Gastrocnemius medialis (tissue), 4 donors: ENCODE data around the gene APC. TPM values are rescaled to one million over a fixed set of nuclear protein-coding genes. Genes with fewer than 3 reads are reported as not detected.

Experiments used
- ATAC-seq, 2 donors: fragments of 150-250 bp; one replicate each; pipeline ENCODE4 v1.9.1; 2016
- DNase-seq, 2 donors: peaks; one replicate each; pipeline ENCODE4 v3.0.0-alpha.2; 2019
- H3K27ac ChIP-seq, 4 donors: fragments of 200-600 bp; sonication (generic); 1 replicate in 1 of 4; 2 replicates in 3 of 4; pipeline ENCODE4 v1.5.1; 2016 to 2018; ENCODE audit warnings: mild to moderate bottlenecking in 2 of 4, moderate library complexity in 1 of 4
- H3K27me3 ChIP-seq, 3 donors: fragments of 200-600 bp; sonication (generic) in 2 of 3; 1 replicate in 1 of 3; 2 replicates in 2 of 3; pipeline versions ENCODE4 v1.5.1 to v1.6.0; 2016 to 2019; ENCODE audit warnings: mild to moderate bottlenecking in 1 of 3, moderate library complexity in 1 of 3
- H3K36me3 ChIP-seq, 2 donors: fragments of 200-600 bp; sonication (generic) in 1 of 2; one replicate each; pipeline ENCODE4 v1.5.1; 2017 to 2018
- H3K4me1 ChIP-seq, 2 donors: fragments of 200-600 bp; sonication (generic) in 1 of 2; one replicate each; pipeline ENCODE4 v1.5.1; 2016 to 2017; ENCODE audit warnings: mild to moderate bottlenecking in 2 of 2
- H3K4me3 ChIP-seq, 4 donors: fragments of 200-600 bp; sonication (generic) in 3 of 4; 1 replicate in 1 of 4; 2 replicates in 3 of 4; pipeline ENCODE4 v1.5.1; 2016 to 2019; ENCODE audit warnings: mild to moderate bottlenecking in 2 of 4
- H3K9me3 ChIP-seq, 3 donors: fragments of 200-600 bp; sonication (generic) in 2 of 3; 1 replicate in 1 of 3; 2 replicates in 2 of 3; pipeline ENCODE4 v1.5.1; 2016 to 2019
- POLR2A ChIP-seq, 2 donors: fragments of 450-650 bp; IDR thresholded peaks; one replicate each; pipeline ENCODE4 v1.6.1; 2017; ENCODE audit warnings: antibody characterized with exemption in 2 of 2, mild to moderate bottlenecking in 2 of 2, moderate library complexity in 2 of 2
- in situ Hi-C, 4 donors: fragments of 200-750 bp; cut with MboI; loops; one replicate each; pipeline versions ENCODE4 v1.15.0 to v1.8.0; 2017; ENCODE audit warnings: low sequenced_read_pairs in 4 of 4
- intact Hi-C: fragments of 100-400 bp; cut with DNase I; formaldehyde crosslinking; loops from one replicate; pipeline ENCODE4 v1.15.1; 2023; ENCODE audit warnings: low total_unique reads
- total RNA-seq, 4 donors: library from RNA; depleted of rRNA; stranded (reverse); fragments of >200 nt; gene quantifications; one replicate each; pipeline versions ENCODE4 v1.1.0 to v1.2.3, GENCODE V29; 2016
- TF ChIP-seq, protein P1 (sequence below), 5 experiments: fragments of 450-650 bp in 3 of 5; fragments of 200-600 bp in 2 of 5; sonication (generic) in 2 of 5; IDR thresholded peaks in 4 of 5; conservative IDR thresholded peaks in 1 of 5; 1 replicate in 4 of 5; 2 replicates in 1 of 5; pipeline ENCODE4 v1.5.1; 2016 to 2019; ENCODE audit warnings: antibody characterized with exemption in 5 of 5, mild to moderate bottlenecking in 3 of 5, moderate library complexity in 3 of 5

Gene APC
- total RNA-seq, 4 donors from 2014 or later: 50.1 to 102 (median 60.4) TPM

- H3K4me3 ChIP-seq: no peak overlapping the region
- H3K27me3 ChIP-seq: no peaks in the 10 kb centered on the region
- H3K4me1 ChIP-seq: peaks cover 5 to 43% of the 10 kb centered on the region in 2 donors
- no peak for TF ChIP-seq POLR2A (IDR thresholded peaks at IDR 0.05)
- TF ChIP-seq, protein P1, sequence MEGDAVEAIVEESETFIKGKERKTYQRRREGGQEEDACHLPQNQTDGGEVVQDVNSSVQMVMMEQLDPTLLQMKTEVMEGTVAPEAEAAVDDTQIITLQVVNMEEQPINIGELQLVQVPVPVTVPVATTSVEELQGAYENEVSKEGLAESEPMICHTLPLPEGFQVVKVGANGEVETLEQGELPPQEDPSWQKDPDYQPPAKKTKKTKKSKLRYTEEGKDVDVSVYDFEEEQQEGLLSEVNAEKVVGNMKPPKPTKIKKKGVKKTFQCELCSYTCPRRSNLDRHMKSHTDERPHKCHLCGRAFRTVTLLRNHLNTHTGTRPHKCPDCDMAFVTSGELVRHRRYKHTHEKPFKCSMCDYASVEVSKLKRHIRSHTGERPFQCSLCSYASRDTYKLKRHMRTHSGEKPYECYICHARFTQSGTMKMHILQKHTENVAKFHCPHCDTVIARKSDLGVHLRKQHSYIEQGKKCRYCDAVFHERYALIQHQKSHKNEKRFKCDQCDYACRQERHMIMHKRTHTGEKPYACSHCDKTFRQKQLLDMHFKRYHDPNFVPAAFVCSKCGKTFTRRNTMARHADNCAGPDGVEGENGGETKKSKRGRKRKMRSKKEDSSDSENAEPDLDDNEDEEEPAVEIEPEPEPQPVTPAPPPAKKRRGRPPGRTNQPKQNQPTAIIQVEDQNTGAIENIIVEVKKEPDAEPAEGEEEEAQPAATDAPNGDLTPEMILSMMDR (IDR thresholded peaks at IDR 0.05 in 4 of 5, conservative IDR thresholded peaks at IDR 0.05 in 1 of 5): no peak
- no peak for ATAC-seq
- DNase-seq: no peak
- intact Hi-C loops (no loop called here), in situ Hi-C loops (no loop called here)
- no peak overlapping the region for H3K27ac ChIP-seq
- H3K36me3 ChIP-seq: no peaks in the 10 kb centered on the region
- H3K9me3 ChIP-seq: no peaks in the 10 kb centered on the region
These were observed 20.1 kb upstream of the APC start for GRCh38 chr5:112717506-112718082.

GRCh38 chr5:112718344-112718743, 19.3 kb upstream of the APC start:
- Histone ChIP-seq H3K36me3 (no peaks in the 10 kb centered on the region), H3K4me3 (no peak overlapping the region), H3K4me1 (peaks cover 10 to 46% of the 10 kb centered on the region in 2 donors), H3K9me3 (no peaks in the 10 kb centered on the region), H3K27ac (no peak overlapping the region), H3K27me3 (no peaks in the 10 kb centered on the region)
- TF ChIP-seq, protein P1 (IDR thresholded peaks at IDR 0.05 in 4 of 5, conservative IDR thresholded peaks at IDR 0.05 in 1 of 5): no peak
- TF ChIP-seq POLR2A (IDR thresholded peaks at IDR 0.05): no peak
- ATAC-seq: no peak
- DNase-seq: no peak
- in situ Hi-C loops: no loop called here
- intact Hi-C loops: no loop called here

DNA sequence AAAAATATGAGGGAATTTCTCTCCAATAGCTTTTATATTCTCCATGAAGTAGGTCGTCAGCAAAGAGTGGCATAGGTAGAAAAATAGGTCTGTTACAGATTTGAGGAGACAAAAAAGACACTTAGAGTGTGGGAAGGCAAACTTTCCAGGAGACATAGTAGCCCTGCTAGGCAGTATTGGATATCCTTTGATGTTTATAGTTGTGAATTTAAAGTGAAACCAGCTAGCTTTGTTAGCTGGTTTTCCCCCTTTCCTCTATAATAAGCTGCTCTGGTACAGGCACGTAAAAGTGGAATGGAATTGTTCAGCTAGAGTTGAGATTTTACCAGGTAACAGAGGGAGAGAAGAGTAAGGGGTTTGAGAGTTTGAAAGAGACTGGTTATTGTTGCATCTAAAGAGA, 17.1 kb upstream of the APC start:
- Histone ChIP-seq H3K36me3 (no peaks in the 10 kb centered on the region), H3K9me3 (no peaks in the 10 kb centered on the region), H3K4me3 (no peak overlapping the region), H3K27me3 (no peaks in the 10 kb centered on the region), H3K27ac (no peak overlapping the region), H3K4me1 (peaks cover 23 to 50% of the 10 kb centered on the region in 2 donors)
- intact Hi-C loops: no loop called here
- TF ChIP-seq POLR2A (IDR thresholded peaks at IDR 0.05): no peak
- TF ChIP-seq, protein P1 (IDR thresholded peaks at IDR 0.05 in 4 of 5, conservative IDR thresholded peaks at IDR 0.05 in 1 of 5): no peak
- ATAC-seq (no peak), DNase-seq (no peak)
- in situ Hi-C loops: no loop called here

DNA sequence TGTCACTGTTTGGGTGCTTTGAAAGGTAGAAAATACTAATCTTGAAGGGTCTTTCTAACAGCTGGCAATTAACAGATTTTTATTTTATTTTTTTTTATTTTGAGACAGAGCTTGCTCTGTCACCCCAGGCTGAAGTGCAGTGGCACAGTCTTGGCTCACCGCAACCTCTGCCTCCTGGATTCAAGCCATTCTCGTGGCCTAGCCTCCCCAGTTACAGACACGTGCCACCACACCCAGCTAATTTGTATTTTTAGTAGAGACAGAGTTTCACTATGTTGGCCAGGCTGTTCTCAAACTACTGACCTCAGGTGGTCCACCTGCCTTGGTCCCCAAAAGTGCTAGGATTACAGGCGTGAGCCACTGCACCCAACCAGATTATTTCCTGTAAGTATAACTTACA, 12.8 kb upstream of the APC start:
- no peak for ATAC-seq
- Histone ChIP-seq H3K9me3 (no peaks in the 10 kb centered on the region), H3K27ac (no peak overlapping the region), H3K4me3 (no peak overlapping the region), H3K36me3 (no peaks in the 10 kb centered on the region), H3K4me1 (peaks cover 24 to 30% of the 10 kb centered on the region in 2 donors), H3K27me3 (no peaks in the 10 kb centered on the region)
- no peak for DNase-seq
- intact Hi-C loops: no loop called here
- no peak for TF ChIP-seq POLR2A (IDR thresholded peaks at IDR 0.05)
- TF ChIP-seq, protein P1 (IDR thresholded peaks at IDR 0.05 in 4 of 5, conservative IDR thresholded peaks at IDR 0.05 in 1 of 5): no peak
- in situ Hi-C loops: loop anchor here in 2 of 4 donors (25.0 kb wide), 2 partner anchors 538 to 563 kb away; no protein-coding TSS in a partner anchor

GRCh38 chr5:112729630-112730029, 8.1 kb upstream of the APC start:
- intact Hi-C loops: no loop called here
- TF ChIP-seq, protein P1 (IDR thresholded peaks at IDR 0.05 in 4 of 5, conservative IDR thresholded peaks at IDR 0.05 in 1 of 5): no peak
- TF ChIP-seq POLR2A (IDR thresholded peaks at IDR 0.05): no peak

More at GRCh38 chr5:112729630-112730029, 8.1 kb upstream of the APC start:
- in situ Hi-C loops: loop anchor here in 2 of 4 donors (25.0 kb wide), 2 partner anchors 542 to 567 kb away; no protein-coding TSS in a partner anchor
- no peak overlapping the region for H3K27ac ChIP-seq
- no peak overlapping the region for H3K4me3 ChIP-seq
- no peaks in the 10 kb centered on the region for H3K9me3 ChIP-seq
- no peak for ATAC-seq
- no peaks in the 10 kb centered on the region for H3K36me3 ChIP-seq
- no peak for DNase-seq
- H3K4me1 ChIP-seq: peaks cover 5 to 10% of the 10 kb centered on the region in 2 donors
- no peaks in the 10 kb centered on the region for H3K27me3 ChIP-seq
